Measurements from ENCODE around the gene BAG1. TPM values are rescaled to one million over a fixed set of nuclear protein-coding genes. Genes with fewer than 3 reads are reported as not detected.

BAG1 gene
- total RNA-seq, 1 experiment from 2014 or later = 52.7 TPM

DNA sequence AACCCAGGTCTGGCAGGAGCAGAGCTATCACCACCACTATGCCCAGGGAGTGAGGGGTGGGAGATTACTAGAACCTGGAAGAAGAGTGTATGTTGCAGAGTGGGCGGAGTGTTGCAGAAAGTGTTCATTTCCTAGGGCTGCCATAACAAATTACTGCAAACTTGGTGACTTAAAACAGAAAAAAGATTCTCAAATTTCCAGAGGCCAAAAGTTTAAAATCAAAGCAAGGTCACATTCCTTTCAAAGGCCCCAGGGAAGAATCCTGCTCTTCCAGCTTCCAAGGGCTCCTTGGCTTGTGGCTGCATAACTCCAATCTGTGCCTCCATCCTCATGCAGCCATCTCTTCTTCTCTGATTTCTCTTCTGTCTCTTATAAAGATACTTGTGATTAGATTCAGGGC, 55.1 kb downstream of the BAG1 start:
- BruUV-seq (replicated peaks) = no TSS peak
- Histone ChIP-seq H3K4me3 (ENCODE audit: low read depth, low read length, poor library complexity, severe bottlenecking) (no peak overlapping the region), H3K27ac (ENCODE audit: low read depth, low read length, poor library complexity, severe bottlenecking) (no peak overlapping the region), H3K27me3 (replicated peaks; ENCODE audit: insufficient read depth, low read depth, low read length, poor library complexity) (peaks cover 2% of the 10 kb centered on the region), H3K4me1 (ENCODE audit: insufficient read depth, low read length, poor library complexity, severe bottlenecking) (no peaks in the 10 kb centered on the region), H3K36me3 (ENCODE audit: insufficient read depth, low read length, poor library complexity, severe bottlenecking) (no peaks in the 10 kb centered on the region), H3K9me3 (ENCODE audit: low read depth, low read length, poor library complexity, severe bottlenecking) (no peaks in the 10 kb centered on the region)
- intact Hi-C loops (cut with micrococcal nuclease; ENCODE audit: unreplicated experiment) = no loop called here
- TF ChIP-seq, protein P1, sequence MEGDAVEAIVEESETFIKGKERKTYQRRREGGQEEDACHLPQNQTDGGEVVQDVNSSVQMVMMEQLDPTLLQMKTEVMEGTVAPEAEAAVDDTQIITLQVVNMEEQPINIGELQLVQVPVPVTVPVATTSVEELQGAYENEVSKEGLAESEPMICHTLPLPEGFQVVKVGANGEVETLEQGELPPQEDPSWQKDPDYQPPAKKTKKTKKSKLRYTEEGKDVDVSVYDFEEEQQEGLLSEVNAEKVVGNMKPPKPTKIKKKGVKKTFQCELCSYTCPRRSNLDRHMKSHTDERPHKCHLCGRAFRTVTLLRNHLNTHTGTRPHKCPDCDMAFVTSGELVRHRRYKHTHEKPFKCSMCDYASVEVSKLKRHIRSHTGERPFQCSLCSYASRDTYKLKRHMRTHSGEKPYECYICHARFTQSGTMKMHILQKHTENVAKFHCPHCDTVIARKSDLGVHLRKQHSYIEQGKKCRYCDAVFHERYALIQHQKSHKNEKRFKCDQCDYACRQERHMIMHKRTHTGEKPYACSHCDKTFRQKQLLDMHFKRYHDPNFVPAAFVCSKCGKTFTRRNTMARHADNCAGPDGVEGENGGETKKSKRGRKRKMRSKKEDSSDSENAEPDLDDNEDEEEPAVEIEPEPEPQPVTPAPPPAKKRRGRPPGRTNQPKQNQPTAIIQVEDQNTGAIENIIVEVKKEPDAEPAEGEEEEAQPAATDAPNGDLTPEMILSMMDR (conservative IDR thresholded peaks at IDR 0.05; ENCODE audit: low read depth, low read length) = no peak
- TF ChIP-seq EZH2 (IDR thresholded peaks at IDR 0.05; ENCODE audit: borderline replicate concordance, low read depth, low read length, poor library complexity, severe bottlenecking) = no peak
- ChIA-PET POLR2A (ENCODE audit: low non-redundant PET) (interaction anchor here (0.6 kb wide), 1 partner anchor 8 kb away, joined by 3 read pairs; no protein-coding TSS in a partner anchor), CTCF (no interaction called here)
- no peak for DNase-seq (ENCODE audit: low spot score)

DNA sequence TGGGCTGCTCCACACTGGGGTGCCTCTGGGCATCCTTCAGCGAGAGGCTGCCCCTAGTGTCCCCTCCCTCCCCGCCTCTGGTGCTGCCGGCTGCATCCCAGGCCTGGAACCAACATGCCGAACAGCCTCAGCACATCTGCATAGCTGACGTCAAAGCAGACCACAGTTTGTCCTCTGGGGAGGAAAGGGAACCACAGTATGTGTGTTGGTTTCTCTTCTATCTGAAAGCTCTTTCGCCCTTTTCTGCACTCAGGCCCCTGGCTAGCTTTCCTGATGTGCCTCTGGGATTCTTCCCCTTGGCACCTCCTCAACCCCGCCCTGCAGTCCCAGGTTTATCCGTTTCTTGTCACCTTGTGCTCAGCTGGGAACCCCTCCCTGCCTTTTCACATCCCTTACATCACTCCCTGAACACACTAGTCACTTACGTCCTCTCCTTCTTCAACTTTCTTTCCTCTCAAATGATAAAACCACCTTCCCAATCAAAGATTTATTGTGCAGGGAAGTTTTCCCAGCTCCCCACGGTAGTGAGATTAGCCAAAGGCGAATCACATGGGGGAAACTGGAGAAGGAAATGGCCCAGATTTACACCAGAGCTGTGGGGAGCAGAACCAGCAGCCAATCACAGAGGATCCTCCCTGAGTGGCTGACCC, 61.8 kb downstream of the BAG1 start:
- Histone ChIP-seq H3K4me3 (ENCODE audit: low read depth, low read length, poor library complexity, severe bottlenecking) (no peak overlapping the region), H3K9me3 (ENCODE audit: low read depth, low read length, poor library complexity, severe bottlenecking) (no peaks in the 10 kb centered on the region), H3K36me3 (ENCODE audit: insufficient read depth, low read length, poor library complexity, severe bottlenecking) (no peaks in the 10 kb centered on the region), H3K27me3 (replicated peaks; ENCODE audit: insufficient read depth, low read depth, low read length, poor library complexity) (peaks cover 7% of the 10 kb centered on the region), H3K4me1 (ENCODE audit: insufficient read depth, low read length, poor library complexity, severe bottlenecking) (no peaks in the 10 kb centered on the region), H3K27ac (ENCODE audit: low read depth, low read length, poor library complexity, severe bottlenecking) (no peak overlapping the region)
- no TSS peak for BruUV-seq (replicated peaks)
- CTCF ChIA-PET = interaction anchor here (0.5 kb wide), 2 partner anchors 21 to 33 kb away, joined by 3 to 5 read pairs; no protein-coding TSS in a partner anchor
- TF ChIP-seq EZH2 (IDR thresholded peaks at IDR 0.05; ENCODE audit: borderline replicate concordance, low read depth, low read length, poor library complexity, severe bottlenecking) = no peak
- TF ChIP-seq, protein P1 (conservative IDR thresholded peaks at IDR 0.05; ENCODE audit: low read depth, low read length) = no peak
- POLR2A ChIA-PET (ENCODE audit: low non-redundant PET) = no interaction called here
- DNase-seq (ENCODE audit: low spot score) = no peak
- intact Hi-C loops (cut with micrococcal nuclease; ENCODE audit: unreplicated experiment) = no loop called here

Other genes starting within 250 kb of the BAG1 start
- gene DNAJA1, start 239.4 kb downstream of the BAG1 start, total RNA-seq (2021) = 296 and 373 TPM in 2 replicates
- gene SMU1, start 188.0 kb downstream of the BAG1 start, total RNA-seq (2021) = 30.6 and 31.2 TPM in 2 replicates
- 31.0 and 32.0 TPM in 2 replicates for gene B4GALT1, start 97.4 kb downstream of the BAG1 start, total RNA-seq (2021)
- gene SPINK4, start 24.5 kb downstream of the BAG1 start, total RNA-seq (2021) = not detected in 2 replicates
- 74.4 and 74.6 TPM in 2 replicates for gene CHMP5, start 341 bp upstream of the BAG1 start, total RNA-seq (2021)
- gene NFX1, start 25.8 kb upstream of the BAG1 start, total RNA-seq (2021) = 36.3 and 40.0 TPM in 2 replicates
- not detected in 2 replicates for gene AQP7, start 137.9 kb upstream of the BAG1 start, total RNA-seq (2021)
- 0.37 and 0.43 TPM in 2 replicates for gene AQP3, start 182.9 kb upstream of the BAG1 start, total RNA-seq (2021)
- gene NOL6, start 209.2 kb upstream of the BAG1 start, total RNA-seq (2021) = 36.3 and 49.6 TPM in 2 replicates